Calu3 (cell line): ENCODE measurements around the gene MIEN1. TPM values are rescaled to one million over a fixed set of nuclear protein-coding genes. Genes with fewer than 3 reads are reported as not detected.

Experiments
- BruUV-seq: library from RNA; stranded (reverse); fragments of 400-500 nt; replicated peaks from 2 replicates; lab custom pipeline; 2021; lab: Mats Ljungman, UMichigan
- CTCF ChIA-PET: fragments of 300-600 bp; sonication (Branson Sonifier 250); formaldehyde crosslinking; loops from one replicate; lab custom pipeline; 2022; ENCODE audit warnings: antibody characterized with exemption; lab: Charles Lee
- DNase-seq: peaks from one replicate; pipeline ENCODE4 v3.0.0; 2022
- H3K27ac Mint-ChIP-seq: one replicate; pipeline ENCODE4 v1.8.0; 2022; ENCODE audit warnings: mixed read lengths; ENCODE audit not compliant: unreplicated experiment
- H3K27me3 Mint-ChIP-seq: one replicate; pipeline ENCODE4 v1.8.0; 2022; ENCODE audit warnings: mixed read lengths; ENCODE audit not compliant: unreplicated experiment
- H3K36me3 Mint-ChIP-seq: one replicate; pipeline ENCODE4 v1.8.0; 2022; ENCODE audit warnings: mild to moderate bottlenecking, moderate library complexity, mixed read lengths; ENCODE audit not compliant: insufficient read depth, unreplicated experiment
- H3K4me1 Mint-ChIP-seq: one replicate; pipeline ENCODE4 v1.8.0; 2022; ENCODE audit warnings: mild to moderate bottlenecking, low read depth, mixed read lengths; ENCODE audit not compliant: unreplicated experiment
- H3K4me3 Mint-ChIP-seq: one replicate; pipeline ENCODE4 v1.8.0; 2022; ENCODE audit warnings: mild to moderate bottlenecking, low read depth, moderate library complexity, mixed read lengths; ENCODE audit not compliant: unreplicated experiment
- H3K9me3 Mint-ChIP-seq: one replicate; pipeline ENCODE4 v1.8.0; 2022; ENCODE audit warnings: low read depth, mixed read lengths; ENCODE audit not compliant: unreplicated experiment
- CTCF ChIP-seq: fragments of 200-600 bp; IDR thresholded peaks from one replicate; pipeline ENCODE4 v1.8.0; 2022; ENCODE audit warnings: antibody characterized with exemption; ENCODE audit not compliant: unreplicated experiment
- intact Hi-C: fragments of 100-400 bp; cut with micrococcal nuclease; formaldehyde crosslinking; loops from one replicate; pipeline ENCODE4 v1.10.0; 2022; ENCODE audit not compliant: unreplicated experiment
- total RNA-seq: library from RNA; stranded (reverse); gene quantifications from 2 replicates; pipeline ENCODE4 v1.2.3, GENCODE V29; 2022

The MIEN1 gene
- total RNA-seq, 1 experiment from 2014 or later, result 2,121 TPM

- peak; percentile 90 for DNase-seq
- TF ChIP-seq CTCF, result no peak
- no TSS peak for BruUV-seq
- Mint-ChIP-seq H3K36me3 (peaks cover 83% of the 10 kb centered on the region), H3K27me3 (no peaks in the 10 kb centered on the region), H3K9me3 (no peaks in the 10 kb centered on the region), H3K4me3 (peak overlapping the region; percentile 71), H3K27ac (peak overlapping the region; percentile 67), H3K4me1 (peaks cover 74% of the 10 kb centered on the region)
- intact Hi-C loops, result loop anchor here (1.0 to 5.0 kb wide), 7 partner anchors 26 to 715 kb away; partner anchors contain the start of genes PSMD3, STARD3 and TOP2A
- CTCF ChIA-PET, result interaction anchor here (0.6 to 161.2 kb wide), 24 partner anchors 13 to 879 kb away, joined by 3 to 42089 read pairs (median 30); partner anchors contain the start of genes ERBB2, GRB7, GSDMA and GSDMB
These were observed 28.4 kb downstream of the MIEN1 start for GRCh38 chr17:39701784-39702422.

- Mint-ChIP-seq H3K9me3 (no peaks in the 10 kb centered on the region), H3K36me3 (peaks cover 76% of the 10 kb centered on the region), H3K4me3 (peak overlapping the region; percentile 71), H3K4me1 (peaks cover 68% of the 10 kb centered on the region), H3K27me3 (no peaks in the 10 kb centered on the region), H3K27ac (peak overlapping the region; percentile 67)
- CTCF ChIA-PET, result interaction anchor here (0.6 to 161.2 kb wide), 34 partner anchors 14 to 823 kb away, joined by 3 to 42089 read pairs (median 6); partner anchors contain the start of genes ERBB2, GRB7, GSDMA and GSDMB
- intact Hi-C loops, result loop anchor here (1.0 to 5.0 kb wide), 7 partner anchors 25 to 716 kb away; partner anchors contain the start of genes PSMD3, STARD3 and TOP2A
- TF ChIP-seq CTCF, result no peak
- no TSS peak for BruUV-seq
- peak; percentile 100 for DNase-seq
These were observed 29.1 kb downstream of the MIEN1 start for GRCh38 chr17:39701012-39701783.

- DNase-seq, result peak; percentile 100
- Mint-ChIP-seq H3K4me1 (peaks cover 68% of the 10 kb centered on the region), H3K4me3 (peak overlapping the region; percentile 71), H3K27me3 (no peaks in the 10 kb centered on the region), H3K36me3 (peaks cover 68% of the 10 kb centered on the region), H3K9me3 (no peaks in the 10 kb centered on the region), H3K27ac (peak overlapping the region; percentile 67)
- no peak for TF ChIP-seq CTCF
- CTCF ChIA-PET, result interaction anchor here (0.5 to 161.2 kb wide), 67 partner anchors 15 to 1894 kb away, joined by 3 to 42089 read pairs (median 5); partner anchors contain the start of genes CDK12, ERBB2, GRB7 and GSDMA
- intact Hi-C loops, result loop anchor here (1.0 to 5.0 kb wide), 6 partner anchors 48 to 717 kb away; partner anchors contain the start of genes STARD3 and TOP2A
- BruUV-seq, result no TSS peak
These were observed 30.0 kb downstream of the MIEN1 start for GRCh38 chr17:39700148-39700987.
